Amniotic stem cell (primary cell): ENCODE data around the gene GTF2H4.
"Not testable (repeated sequence)": the region's sequence is repeated elsewhere in the genome, so short reads cannot be mapped to it uniquely, and the experiment has no call there.

ENCODE experiments used
- DNase-seq: peaks from one replicate; lab custom pipeline; 2025; lab: John Stamatoyannopoulos, UW

GTF2H4 gene

DNA sequence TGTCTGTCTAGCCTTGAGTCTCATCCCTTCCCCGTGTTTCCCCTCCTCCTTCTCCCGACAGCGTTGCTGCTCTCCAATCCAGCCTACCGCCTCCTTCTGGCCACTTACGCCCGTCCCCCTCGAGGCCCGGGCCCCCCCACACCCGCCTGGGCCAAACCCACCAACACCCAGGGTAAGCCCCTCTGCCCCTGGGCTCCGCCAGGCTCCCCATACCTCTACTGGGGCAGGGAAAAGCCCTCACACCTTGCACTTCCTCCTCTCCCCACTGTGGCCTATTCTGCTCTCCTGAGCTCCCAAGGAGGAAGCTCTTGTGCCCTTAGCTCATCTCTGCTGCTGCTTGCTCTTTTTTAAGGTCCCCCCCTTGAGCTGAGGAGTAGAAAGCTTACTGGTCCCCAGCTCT lies 12.7 kb upstream of the GTF2H4 start:
- DNase-seq, result no peak

DNA sequence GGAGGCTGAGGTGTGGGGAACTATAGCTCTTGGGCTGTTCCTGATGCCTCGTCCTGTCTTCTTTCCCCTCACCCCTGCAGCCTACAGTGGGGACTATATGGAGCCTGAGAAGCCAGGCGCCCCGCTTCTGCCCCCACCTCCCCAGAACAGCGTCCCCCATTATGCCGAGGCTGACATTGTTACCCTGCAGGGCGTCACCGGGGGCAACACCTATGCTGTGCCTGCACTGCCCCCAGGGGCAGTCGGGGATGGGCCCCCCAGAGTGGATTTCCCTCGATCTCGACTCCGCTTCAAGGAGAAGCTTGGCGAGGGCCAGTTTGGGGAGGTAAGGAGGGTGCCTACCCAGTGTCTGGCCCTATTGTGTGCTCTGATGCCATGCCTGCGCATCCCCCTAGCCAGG lies 11.5 kb upstream of the GTF2H4 start:
- DNase-seq, result no peak

DNA sequence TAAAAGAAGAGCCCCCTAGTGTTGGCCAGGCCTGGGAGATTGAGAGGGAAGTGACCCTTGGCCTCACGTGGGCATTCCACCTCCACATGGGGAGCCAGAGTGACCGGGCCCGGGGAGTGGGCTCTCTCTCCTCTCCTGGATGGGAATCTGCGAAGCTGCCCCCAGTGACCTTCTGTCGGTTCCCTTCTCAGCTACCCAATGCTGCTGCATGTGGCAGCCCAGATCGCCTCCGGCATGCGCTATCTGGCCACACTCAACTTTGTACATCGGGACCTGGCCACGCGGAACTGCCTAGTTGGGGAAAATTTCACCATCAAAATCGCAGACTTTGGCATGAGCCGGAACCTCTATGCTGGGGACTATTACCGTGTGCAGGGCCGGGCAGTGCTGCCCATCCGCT lies 10.1 kb upstream of the GTF2H4 start:
- DNase-seq, result no peak

DNA sequence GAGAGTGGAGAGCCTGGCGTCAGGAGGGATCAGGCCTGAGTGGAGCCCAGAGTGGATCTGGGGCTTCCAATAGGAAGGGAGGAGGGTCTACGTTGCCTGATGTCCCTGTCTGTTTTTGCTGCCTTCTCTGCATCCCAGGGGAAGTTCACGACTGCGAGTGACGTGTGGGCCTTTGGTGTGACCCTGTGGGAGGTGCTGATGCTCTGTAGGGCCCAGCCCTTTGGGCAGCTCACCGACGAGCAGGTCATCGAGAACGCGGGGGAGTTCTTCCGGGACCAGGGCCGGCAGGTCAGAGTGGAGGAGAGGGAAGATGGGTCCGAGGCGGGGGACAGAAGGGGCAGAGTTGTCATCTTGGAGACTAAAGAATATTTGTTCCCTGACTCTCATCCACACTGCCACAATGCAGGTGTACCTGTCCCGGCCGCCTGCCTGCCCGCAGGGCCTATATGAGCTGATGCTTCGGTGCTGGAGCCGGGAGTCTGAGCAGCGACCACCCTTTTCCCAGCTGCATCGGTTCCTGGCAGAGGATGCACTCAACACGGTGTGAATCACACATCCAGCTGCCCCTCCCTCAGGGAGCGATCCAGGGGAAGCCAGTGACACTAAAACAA lies 9.2 kb upstream of the GTF2H4 start:
- DNase-seq, result no peak

DNA sequence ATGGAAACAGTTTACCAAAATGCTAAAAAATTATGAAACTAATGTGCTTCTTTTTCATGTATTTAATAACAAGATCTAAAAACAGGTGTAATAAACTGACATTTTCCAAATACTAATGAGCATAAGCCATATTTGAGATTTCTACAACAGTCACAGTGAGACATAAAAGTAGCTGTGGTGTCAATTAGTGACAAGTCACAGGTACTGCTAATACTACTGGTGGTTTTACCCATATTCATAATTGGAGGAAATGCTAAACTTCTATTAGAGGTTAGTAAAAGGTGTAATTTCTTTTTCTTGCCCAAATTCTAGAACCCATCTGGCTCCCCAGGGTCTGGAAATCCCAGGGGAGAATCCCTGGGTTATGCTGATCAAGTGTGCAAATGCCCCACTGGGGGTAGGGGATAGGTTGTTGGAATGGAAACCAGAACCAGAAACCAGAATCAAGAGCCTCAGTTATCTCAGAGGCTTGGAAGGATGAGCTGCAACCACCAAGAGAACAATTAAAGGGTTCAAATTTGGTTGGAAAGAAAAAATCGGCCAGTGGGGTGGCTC lies 7.1 kb upstream of the GTF2H4 start:
- no peak for DNase-seq

DNA sequence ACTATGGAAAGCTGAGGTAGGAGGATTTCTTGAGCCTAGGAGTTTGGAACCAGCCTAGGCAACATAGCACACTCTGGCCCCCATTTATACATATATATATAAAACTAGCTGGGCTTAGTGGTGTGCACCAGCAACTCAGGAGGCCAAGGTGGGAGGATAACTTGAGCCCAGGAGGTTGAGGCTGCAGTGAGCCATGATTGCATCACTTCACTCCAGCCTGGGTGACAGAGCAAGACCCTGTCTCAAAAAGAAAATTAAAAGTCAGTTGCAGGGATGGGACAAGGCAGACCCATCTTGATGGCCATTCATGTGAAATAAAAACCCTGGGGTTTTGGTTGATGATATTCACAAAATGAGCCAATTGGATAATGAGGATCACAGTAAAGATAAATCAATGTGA lies 6.6 kb upstream of the GTF2H4 start:
- DNase-seq, result no peak

DNA sequence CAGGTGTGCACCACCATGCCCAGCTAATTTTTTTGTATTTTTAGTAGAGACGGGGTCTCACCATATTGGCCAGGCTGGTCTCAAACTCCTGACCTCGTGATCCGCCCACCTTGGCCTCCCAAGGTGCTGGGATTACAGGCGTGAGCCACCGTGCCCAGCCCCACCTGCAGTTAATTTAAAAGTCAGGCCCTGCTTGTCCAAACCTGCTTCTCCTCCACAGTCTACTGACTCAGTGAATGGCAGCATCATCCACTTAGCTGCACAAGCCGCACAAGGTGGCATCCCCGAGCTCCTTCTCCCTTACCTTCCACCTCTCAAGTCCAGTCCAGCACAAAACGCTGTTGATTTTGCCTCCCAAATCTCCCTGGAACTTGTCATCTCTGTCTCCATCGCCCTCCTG lies 5.8 kb upstream of the GTF2H4 start:
- not testable (repeated sequence) for DNase-seq

DNA sequence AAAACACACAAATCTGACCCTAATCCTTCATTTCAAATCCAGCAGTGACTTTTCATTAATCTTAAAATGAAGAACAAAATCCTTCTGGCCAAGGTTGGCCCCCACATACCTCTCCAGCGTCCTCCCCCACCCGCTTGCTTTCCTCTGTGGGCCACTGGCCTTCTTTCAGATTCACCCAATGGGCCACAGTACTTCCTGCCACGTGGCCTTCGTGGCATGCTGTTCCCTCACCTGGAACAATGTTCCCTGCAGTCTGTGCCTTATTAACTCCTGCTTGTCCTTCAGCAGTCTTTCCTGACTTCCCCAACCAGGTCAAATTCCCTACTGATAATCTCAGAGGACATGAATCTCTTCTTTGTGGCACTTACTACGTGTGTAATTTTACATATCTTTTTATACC lies 5.3 kb upstream of the GTF2H4 start:
- DNase-seq, result no peak

DNA sequence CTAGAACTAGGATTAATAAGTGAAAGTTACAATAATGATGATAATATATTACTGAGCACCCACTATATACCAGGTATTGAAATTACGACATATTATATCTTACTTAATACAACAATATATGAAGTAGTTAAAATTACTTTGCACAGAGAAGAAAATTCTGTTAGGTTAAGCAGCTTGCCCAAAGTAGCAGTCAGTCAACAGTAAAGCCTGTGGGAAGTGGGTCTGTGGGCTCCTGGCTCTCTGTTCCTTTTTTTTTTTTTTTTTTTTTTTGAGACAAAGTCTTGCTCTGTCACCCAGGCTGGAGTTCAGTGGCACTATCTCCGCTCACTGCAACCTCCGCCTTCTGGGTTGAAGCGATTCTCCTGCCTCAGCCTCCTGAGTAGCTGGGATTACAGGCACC lies 4.8 kb upstream of the GTF2H4 start:
- no peak for DNase-seq

DNA sequence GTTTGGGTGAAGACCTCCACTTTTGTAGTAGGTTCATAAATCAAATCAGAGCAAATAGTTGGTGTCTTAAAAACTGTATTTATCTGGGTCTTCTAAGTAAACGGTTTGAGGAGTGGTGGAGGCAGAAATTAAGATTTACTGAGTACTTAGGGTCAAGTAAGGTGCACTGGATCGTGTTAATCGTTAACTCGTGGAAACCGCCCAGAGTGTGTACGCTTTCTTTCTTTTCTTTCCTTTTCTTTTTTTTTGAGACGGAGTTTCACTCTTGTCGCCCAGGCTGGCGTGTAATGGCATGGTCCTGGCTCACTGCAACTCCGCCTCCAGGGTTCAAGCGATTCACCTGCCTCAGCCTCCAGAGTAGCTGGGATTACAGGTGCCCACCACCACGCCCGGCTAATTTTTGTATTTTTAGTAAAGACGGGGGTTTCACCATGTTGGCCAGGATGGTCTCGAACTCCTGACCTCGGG lies 683 bp upstream of the GTF2H4 start:
- DNase-seq, result not testable (repeated sequence)

DNA sequence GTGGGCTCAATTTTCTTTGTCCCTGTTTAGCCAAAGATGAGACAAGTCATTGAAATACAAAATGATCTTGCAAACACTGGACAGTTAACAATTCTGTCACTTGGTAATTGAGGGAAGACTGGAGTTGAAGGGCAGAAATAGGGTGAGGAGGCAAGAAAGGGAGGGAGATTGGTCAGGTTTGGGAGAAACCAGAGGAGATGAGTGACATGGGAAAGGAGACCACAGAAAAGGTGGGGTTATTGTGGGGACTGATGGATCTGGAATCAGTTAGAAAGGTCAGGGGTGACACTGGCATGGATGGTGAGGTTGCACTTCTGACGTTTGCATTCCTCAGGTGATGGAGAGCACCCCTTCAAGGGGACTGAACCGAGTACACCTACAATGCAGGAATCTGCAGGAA lies 693 bp downstream of the GTF2H4 start:
- DNase-seq, result no peak

DNA sequence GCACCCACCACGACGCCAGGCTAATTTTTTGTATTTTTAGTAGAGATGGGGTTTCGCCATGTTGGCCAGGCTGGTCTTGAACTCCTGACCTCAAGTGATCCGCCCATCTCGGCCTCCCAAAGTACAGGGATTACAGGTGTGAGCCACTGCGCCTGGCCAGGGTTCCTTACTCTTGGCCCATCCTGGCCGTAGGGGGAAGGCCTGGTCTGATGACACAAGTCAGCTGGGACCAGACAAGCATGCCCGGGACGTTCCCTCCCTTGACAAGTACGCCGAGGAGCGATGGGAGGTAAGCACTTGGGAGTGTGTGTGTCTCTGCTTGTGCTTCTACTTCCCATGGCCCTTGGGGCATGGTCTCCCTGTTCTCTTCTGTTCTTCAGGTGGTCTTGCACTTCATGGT lies 2.5 kb downstream of the GTF2H4 start:
- DNase-seq, result not testable (repeated sequence)

DNA sequence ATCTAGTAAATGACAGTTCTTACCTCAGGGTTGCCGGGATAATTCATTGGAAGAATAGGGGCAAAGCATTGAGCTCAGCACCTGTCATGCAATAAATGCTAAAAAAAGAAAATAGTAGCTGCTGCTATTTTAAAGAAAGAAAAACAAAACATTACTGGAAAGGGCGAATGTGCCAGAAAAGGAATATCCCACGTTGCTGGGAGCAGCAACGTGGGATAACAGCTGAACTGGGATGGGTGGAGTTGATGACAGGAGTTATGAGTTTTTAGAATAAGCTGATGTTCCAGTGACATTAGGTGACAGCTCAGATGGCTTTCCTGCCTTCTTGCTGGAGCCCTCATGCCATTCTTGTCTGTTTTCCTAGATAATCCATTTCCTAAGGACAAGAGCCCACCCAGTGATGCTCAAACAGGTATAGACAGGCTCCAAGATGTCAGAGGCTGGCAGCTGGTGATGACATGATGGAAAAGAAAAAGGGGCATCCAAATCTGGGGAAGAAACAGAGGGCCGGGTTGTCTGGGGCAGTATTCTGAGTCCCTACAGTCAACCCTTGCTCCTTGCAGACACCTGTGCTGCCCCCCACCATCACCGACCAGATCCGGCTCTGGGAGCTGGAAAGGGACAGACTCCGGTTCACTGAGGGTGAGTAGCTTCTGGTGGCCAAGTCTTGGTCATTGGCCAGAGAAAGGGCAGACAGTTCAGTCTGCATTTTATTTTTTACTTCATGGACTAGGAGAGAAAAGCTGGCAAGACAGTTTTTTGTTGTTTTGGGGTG lies 4.9 kb downstream of the GTF2H4 start:
- DNase-seq, result no peak

DNA sequence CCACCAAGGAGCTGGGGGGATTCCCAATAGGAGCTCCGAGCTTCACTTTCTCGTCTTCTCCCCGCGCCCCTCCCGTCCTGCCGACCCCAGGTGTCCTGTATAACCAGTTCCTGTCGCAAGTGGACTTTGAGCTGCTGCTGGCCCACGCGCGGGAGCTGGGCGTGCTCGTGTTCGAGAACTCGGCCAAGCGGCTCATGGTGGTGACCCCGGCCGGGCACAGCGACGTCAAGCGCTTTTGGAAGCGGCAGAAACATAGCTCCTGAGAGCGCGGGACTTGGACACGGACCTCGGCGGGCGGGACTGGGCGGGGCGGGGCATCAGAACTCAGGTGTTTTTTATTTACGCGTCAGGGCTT lies 5.7 kb downstream of the GTF2H4 start:
- no peak for DNase-seq

DNA sequence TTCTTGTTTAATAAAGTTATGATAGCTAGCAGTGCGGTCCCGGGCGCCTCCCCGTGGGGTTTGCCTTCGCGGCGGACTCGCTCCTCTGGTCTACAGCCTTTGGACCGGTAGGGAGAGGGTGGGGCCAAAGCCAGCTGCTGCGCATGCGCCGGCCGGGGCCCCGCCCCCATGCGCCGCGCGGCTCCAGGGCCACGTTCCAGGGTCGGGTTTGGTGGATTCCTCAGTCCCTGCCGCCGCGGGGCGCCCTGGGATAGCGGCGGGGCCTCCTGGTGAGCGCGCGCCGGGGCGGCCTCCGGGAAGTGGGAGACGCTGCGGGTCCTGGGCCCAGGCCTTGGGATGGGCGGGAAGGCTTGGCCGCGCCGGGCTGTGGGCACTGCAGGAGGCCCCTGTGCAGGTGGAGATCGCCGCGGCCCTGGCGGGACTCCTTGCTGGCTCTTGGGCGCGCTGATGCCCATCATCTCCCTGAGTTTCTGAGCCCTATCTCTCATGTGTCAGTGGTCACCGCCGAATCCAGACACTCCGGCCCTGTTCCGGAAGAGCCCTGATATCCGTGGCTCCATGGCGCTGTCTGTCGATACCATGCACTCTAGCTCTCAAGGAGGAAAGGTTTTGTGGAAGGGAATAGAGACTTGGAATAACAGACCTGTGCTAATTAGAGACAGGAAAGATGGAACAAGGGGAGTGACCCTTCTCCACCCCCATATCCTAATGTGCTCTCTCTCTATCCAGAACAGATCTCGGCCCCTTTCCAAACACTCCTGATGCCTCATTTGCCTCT lies 6.3 kb downstream of the GTF2H4 start, which contains the start of gene VARS2:
Gene VARS2 (plus strand): TSS at position 163 of the 778 bp plus-strand sequence. CDS start 599 bp downstream, at position 762.
- peak; percentile 76 for DNase-seq

DNA sequence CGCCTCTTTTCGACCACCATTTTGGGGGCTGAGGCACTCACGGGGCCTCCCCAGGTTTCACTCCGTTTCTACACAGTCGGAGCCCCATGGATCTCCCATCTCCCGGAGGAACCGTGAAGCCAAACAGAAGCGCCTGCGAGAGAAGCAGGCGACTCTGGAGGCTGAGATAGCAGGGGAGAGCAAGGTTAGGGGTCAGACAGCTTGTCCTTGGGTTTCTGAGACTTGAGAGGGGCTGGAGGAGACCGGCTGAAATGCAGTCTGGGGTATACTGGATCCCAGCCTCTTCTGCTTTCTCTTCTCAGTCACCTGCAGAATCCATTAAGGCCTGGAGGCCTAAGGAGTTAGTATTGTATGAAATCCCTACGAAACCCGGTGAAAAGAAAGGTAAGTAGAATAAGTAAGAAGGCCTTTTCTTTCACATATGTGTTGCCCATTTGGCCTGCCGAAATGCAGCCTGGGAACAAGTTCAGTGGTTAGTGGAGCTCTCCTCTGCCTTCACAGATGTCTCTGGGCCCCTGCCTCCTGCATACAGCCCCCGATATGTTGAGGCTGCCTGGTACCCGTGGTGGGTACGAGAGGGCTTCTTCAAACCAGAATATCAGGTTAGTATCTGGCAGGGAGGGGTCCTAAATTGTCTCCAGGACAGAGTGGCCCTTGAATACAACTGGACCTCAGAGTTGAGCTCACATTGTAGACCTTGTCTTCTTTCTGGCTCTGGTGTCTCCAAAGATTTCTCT lies 7.0 kb downstream of the GTF2H4 start:
- no peak for DNase-seq

DNA sequence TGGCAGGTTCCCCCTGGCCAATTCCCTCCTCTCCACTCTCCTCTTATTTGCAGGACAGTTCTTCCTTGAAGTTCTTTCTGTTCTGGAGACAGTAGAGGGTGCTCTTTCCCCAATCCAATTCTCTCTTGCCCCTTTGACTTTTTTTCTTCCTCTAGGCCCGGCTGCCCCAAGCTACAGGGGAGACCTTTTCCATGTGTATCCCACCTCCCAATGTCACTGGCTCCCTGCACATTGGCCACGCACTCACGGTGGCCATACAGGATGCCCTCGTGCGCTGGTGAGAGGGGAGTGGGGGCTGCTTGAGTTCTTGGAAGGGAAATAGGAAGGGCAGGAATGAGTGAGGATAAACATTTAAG lies 7.6 kb downstream of the GTF2H4 start:
- peak; percentile 56 for DNase-seq

DNA sequence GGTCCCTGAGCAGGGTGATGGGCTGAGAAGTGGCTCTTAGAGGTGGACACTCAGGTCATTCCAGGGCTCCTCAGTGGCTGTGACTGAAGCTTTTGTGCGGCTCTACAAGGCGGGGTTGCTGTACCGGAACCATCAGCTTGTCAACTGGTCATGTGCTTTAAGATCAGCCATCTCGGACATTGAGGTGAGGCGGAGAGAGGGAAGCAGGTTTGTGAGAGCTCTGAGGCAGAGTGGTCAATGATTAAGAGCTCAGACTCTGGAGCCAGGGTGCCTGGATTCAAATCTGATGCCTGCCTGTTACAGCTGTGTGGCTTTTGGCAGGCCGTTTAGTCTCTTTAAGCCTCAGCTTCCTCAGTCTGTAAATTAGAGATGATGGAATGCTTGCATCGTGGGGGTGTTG lies 9.0 kb downstream of the GTF2H4 start:
- no peak for DNase-seq

DNA sequence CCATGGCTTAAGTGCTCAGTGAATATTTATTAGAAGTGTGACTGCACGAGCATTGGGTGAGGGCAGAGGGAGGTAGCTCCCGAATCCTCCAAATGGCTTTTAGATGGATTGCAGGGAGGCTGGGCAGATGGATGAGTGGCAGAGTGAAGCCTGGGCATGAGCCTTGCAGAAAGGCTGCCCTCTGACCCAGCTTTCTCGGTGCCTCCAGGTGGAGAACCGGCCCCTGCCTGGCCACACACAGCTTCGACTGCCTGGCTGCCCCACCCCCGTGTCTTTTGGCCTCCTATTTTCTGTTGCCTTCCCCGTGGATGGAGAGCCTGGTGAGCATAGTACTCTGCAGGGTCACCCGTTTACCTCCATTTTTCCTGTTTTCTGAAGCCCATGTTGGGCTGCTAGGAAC lies 9.5 kb downstream of the GTF2H4 start:
- DNase-seq, result no peak

DNA sequence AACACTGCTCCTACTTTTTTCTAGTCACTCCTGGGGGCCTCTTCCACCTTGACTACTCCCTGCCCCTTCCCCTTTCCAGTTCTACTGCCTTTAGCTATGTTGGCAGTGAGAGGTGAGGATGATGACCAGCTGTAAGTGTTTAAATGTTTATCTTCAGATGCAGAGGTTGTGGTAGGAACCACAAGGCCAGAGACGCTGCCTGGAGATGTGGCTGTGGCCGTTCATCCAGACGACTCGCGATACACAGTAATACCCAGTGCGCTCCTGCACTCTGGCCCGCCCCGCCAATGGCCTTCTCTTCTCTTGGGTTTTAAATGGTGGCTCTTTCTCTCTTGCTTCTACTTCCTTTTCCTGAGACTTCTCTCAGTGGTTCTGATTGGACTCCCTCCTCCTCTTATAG lies 10.7 kb downstream of the GTF2H4 start:
- no peak for DNase-seq

DNA sequence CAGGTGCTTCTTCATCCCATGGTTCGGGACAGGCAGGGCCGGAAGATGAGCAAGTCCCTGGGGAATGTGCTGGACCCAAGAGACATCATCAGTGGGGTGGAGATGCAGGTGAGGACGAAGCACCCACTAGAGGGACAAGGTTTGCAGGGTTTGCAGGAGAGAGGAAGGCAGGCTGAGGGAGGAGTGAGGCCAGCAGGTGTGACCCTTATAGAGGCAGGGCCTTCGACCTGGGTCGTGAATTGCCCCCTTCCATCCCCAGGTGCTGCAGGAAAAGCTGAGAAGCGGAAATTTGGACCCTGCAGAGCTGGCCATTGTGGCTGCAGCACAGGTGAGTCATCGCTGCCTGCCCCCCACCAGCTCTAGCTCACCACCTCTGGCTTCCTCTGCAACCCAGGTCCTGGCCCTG lies 14.4 kb downstream of the GTF2H4 start:
- DNase-seq, result no peak

DNA sequence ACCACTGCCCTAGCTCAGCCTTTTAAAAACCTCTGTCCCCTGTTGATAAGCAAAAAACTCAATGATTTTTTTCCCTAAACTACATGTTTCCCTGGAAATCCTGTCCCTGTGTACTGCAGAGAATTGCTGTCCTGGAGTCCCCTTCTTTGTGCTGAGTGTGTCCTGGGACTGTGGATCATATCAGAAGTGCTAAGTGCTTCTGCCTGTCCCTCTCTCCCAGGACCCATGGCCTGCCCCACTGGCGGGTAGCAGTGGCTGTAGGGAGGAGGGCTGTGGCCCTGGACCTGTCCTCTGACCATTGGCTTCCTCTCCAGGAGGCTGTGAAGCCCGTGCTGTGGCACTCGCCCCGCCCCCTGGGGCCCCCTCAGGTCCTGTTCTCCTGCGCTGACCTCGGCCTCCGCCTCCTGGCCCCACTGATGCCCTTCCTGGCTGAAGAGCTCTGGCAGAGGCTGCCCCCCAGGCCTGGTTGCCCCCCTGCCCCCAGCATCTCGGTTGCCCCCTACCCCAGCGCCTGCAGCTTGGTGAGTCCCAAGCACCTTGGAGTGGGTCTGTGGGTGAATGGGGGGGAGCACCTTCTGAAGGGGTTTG lies 16.1 kb downstream of the GTF2H4 start:
- DNase-seq, result not testable (repeated sequence)
